Activated CD8-positive, alpha-beta memory T cell treated with anti-CD3 and anti-CD28 coated beads for 36 hours (primary cell): ENCODE data around the gene PRR35. TPM values are rescaled to one million over a fixed set of nuclear protein-coding genes. Genes with fewer than 3 reads are reported as not detected.

ENCODE experiments used
- CTCF ChIA-PET: fragments of 350-600 bp; sonication (Branson Sonifier 250); formaldehyde crosslinking; loops from one replicate; lab custom pipeline; 2021; ENCODE audit warnings: antibody characterized with exemption; lab: Charles Lee
- POLR2A ChIA-PET: fragments of 350-600 bp; sonication (Branson Sonifier 250); formaldehyde crosslinking; loops from one replicate; lab custom pipeline; 2021; ENCODE audit warnings: antibody characterized with exemption; lab: Charles Lee
- total RNA-seq, 2 experiments: library from RNA; stranded (reverse); gene quantifications; one replicate each; pipeline ENCODE4 v1.2.3, GENCODE V29; 2021

Gene PRR35
- total RNA-seq, 2 experiments from 2014 or later = not detected

DNA sequence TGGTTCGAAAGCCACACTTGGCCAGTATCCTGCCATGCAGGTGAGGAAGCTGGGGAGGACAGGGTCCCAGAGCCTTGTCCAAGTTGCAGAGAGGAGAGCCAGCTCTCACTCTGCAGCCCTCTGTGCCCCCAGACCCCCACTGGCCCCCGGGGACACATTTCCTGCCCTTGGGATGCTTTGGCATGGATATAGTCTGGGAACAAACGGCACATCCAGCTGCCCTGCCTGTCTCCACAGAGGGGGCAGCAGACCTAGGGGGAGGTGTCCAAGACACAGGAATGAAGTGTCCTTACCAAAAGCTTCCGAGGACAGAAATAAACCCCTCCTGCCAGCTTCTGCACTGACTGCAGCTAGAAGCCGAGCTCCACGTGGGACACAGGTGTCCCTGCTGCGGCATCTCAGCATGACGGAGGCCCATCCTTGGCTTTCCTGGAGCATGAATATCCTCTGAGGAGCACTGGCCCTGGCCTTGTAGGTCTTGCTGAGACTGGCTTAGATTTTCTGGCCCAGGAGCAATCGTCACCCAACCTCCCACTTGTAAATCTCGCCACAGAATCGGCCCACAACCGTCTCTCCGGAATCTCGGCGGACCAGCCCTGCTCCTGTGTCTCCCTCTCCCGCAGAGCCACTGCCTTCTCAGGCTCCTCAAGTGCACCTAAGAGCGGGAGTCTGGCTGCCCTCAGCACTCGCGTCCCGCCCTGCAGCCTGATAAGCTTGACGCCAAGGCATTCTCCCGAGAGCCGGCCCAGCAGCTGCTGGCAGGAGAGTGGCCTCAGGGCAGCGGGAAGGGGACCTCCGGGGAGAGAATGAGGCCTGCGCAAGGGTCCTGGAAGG lies 33.8 kb upstream of the PRR35 start:
- ChIA-PET CTCF (interaction anchor here (0.9 to 1.7 kb wide), 6 partner anchors 42 to 135 kb away, joined by 3 to 4 read pairs (median 3); partner anchors contain the start of genes DECR2 and RAB11FIP3), POLR2A (interaction anchor here (0.5 to 1.2 kb wide), 7 partner anchors 25 to 684 kb away, joined by 3 to 5 read pairs (median 3); no protein-coding TSS in a partner anchor)

DNA sequence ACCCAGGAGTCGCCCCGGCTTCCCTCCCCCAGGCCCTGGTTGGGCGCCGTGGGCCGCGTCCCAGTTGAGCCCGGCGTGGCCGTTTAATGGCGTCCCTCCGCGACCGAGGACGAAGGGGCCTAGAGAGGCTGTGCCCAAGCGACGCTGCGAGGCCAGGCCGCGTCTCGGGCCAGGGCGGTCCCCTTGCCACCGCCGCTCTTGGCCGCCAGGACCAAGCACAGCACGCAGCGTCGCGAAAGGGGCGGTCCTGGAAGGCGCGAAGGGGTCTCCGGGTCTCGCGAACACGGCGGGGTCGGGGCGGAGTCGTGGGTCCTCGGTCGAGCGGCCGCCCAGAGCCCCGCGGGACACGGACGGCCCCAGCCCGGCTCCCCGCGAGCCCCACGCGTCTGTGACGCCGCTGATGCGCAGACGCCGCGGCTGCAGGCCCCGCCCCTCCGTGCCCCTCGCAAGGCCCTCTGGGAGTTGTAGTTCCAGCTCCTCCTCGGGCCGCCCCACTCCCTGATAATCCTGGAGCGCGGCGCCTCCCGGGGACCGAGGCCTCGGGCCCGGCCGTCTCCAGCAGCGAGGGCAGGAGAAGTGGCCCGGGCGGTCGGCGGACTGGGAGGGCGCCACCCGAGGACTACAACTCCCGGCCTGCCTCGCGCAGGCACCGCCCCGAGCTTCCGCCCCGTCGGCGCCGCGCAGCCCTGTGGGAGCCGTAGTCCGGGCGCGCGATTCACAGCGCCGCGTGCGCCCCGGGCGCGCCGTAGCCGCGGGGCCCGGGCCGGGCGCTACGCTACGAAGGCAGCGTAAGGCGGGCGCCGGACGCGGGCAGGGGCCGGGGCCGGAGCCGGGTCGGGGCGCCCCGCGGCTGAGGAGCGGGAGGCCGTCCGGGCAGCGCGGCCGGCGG lies 32.9 kb upstream of the PRR35 start, which contains the start of gene CAPN15:
Gene CAPN15, plus strand, starts transcription at position 698 of the 889 bp plus-strand sequence. CDS start 19,127 bp downstream, outside the sequence.
- POLR2A ChIA-PET = interaction anchor here (0.5 to 1.2 kb wide), 6 partner anchors 25 to 145 kb away, joined by 3 to 5 read pairs (median 3); no protein-coding TSS in a partner anchor
- CTCF ChIA-PET = interaction anchor here (0.9 to 1.7 kb wide), 3 partner anchors 41 to 102 kb away, joined by 3 to 4 read pairs (median 3); partner anchors contain the start of gene RAB11FIP3

DNA sequence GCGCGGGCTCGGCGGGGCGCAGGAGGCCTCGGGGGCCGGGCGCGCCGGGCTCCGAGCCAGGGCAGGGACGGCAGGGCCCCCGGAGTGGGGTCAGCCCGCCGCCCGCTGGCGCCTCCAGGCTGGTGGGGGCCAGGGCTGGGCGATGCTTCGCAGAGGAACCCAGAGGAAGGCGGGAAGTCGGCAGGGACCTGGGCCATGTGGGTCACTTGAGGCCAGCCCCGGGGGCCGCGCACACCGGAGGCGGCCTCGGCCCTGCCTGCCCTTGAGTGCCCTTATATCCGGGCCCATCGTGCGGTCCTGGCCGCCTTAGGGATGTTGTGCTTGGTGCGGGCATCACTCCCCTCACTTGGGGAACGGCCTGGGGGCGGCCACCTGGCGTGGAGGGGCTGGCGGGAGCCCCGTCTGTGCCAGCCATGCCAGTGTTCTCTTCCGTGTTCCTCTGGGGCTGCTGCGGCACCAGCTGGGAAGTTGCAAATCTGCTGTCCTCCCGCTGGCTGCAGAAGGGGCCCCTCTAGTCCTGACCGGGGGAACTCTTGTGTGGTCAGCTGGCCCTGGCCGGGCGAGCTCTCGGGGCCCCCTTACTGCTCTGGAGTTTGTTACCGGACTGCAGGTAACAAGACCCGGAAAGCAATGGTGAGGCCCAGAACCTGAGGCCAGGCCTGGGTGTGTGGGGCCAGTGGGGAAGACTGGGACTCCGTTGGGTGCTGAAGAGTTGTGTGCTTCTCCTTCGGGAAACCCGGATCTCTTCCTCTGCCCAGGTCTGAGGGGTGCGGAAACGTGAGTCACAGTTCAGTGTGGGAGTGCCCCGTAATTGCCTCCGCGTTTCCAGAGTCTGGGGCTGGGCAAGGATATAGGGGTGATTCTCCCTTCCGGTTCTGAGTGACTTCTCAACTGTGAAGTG lies 31.8 kb upstream of the PRR35 start:
- ChIA-PET POLR2A (interaction anchor here (1.2 kb wide), 1 partner anchor 146 kb away, joined by 3 read pairs; no protein-coding TSS in a partner anchor), CTCF (interaction anchor here (0.8 to 1.7 kb wide), 3 partner anchors 60 to 421 kb away, joined by 3 to 4 read pairs (median 3); partner anchors contain the start of gene RAB11FIP3)

DNA sequence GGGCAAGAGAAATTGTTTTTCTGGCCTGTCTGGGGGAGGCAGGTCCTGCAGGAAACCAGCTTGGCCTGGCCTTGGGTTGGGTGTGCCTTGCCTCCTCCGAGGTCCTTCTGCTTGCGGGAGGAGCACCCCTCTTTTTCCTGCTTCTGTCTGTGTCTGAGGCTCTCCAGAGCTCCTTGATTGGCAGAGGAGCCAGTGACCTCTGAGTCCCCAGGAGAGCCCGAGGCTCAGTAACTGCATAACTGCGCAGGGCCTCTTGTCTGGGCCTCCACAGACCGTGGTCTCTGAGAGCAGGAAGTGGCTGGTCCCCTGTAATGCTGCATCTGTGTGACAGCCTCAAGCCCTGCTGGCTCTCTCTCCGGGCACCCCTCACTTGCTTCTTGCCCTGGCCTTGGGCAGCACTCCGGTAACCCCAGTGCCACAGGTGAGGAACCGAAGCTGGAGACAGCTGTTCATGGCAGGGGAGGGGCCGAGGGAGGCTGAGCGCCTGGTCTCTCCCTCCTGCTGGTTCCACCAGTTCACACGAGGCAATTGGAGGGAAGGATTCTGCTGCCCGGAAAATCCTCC lies 31.1 kb upstream of the PRR35 start:
- CTCF ChIA-PET = interaction anchor here (0.8 kb wide), 1 partner anchor 422 kb away, joined by 3 read pairs; no protein-coding TSS in a partner anchor
- POLR2A ChIA-PET = no interaction called here

DNA sequence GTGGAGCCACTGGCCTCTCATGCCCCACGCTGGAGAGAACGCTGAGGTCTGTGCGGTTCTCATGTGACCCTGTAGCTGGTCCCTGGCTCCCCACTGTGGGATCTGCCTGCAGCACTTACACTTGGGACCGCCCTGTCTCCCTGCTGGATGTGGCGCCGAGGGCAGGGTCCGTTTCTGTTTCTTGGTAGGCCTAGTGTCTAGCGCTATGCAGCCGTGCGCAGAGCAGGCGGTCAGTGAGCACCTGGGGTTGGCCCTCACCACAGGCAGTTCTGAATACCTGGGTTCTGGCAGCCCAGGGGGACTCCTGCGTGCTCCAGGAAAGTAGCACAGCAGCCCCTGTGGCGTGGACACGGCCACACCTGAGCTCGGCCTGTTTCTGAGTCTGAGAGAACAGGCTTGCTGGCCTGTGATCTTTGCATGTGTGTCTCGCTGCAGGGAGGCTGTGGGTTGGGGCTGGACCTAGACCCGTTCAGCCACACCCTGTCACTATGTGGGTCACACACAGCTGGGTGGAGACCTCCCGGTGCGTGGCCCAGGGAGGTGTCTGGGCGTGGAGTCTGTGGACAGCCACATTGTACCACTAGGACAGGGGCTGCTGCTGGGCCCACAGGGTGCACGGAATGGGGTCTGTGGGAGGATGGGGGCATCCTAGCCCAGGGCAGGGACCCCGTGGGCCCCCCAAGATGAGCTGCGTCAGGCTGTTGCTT lies 29.9 kb upstream of the PRR35 start:
- POLR2A ChIA-PET = interaction anchor here (0.7 kb wide), 1 partner anchor 107 kb away, joined by 3 read pairs; no protein-coding TSS in a partner anchor
- CTCF ChIA-PET = interaction anchor here (0.8 kb wide), 1 partner anchor 49 kb away, joined by 3 read pairs; no protein-coding TSS in a partner anchor

DNA sequence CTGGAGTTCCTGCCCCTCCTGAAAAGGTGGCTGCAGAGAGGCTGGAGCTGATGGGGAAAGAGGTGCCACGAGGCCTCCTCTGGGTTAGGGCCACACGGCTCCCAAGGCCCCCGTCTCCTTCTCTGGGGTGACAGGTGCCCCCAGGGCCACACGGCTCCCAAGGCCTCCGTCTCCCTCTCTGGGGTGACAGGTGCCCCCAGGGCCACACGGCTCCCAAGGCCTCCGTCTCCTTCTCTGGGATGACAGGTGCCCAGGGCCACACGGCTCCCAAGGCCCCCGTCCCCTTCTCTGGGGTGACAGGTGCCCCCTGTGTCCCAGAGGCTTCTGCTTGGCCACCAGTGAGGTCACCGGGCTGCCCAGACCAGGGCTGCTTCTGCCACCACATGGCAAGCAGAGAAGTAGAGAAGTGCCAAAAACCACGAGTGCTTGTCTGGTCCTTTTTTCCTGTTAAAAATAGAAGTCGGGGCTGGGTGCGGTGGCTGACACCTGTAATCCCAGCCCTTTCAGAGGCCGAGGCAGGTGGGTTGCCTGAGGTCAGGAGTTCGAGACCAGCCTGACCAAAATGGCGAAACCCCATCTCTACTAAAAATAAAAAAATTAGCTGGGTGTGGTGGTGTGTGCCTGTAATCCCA lies 28.6 kb upstream of the PRR35 start:
- ChIA-PET CTCF (no interaction called here), POLR2A (no interaction called here)

DNA sequence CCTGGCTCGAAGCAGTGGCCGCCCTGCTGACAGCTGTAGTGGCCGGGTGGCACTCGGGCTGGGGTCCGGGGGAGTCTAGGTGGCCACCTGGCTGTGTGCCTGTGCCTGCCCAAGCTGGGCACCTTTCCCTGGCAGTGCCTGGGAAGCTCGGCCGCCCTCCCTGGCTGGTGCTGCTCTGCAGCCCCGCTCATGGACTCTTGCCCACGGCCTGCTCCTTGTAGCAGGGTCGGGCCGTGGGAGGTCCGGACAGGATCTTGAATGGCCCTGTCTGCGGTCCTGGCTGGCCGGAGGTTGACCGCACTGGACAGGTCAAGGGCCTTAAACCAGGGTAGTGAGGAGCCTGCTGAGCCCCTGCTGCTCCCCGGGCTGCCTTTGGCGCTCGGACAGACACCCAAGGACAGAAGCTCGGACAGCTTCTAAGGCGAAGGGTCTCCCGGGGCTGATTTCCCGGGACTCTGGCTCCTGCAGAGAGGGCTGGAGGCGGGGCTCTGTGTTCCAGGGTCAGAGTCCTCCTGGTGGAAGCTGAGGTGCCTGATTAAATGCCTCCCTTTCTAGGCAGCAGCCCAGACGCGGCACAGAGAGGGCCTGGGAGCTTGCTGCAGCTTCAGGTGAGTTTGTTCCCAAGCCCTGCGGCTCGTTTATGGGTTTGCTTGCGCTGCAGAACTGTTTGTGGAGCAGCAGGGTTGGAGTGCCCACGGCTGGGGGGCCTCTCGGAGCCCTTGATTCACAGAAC lies 26.6 kb upstream of the PRR35 start:
- ChIA-PET CTCF (no interaction called here), POLR2A (no interaction called here)

DNA sequence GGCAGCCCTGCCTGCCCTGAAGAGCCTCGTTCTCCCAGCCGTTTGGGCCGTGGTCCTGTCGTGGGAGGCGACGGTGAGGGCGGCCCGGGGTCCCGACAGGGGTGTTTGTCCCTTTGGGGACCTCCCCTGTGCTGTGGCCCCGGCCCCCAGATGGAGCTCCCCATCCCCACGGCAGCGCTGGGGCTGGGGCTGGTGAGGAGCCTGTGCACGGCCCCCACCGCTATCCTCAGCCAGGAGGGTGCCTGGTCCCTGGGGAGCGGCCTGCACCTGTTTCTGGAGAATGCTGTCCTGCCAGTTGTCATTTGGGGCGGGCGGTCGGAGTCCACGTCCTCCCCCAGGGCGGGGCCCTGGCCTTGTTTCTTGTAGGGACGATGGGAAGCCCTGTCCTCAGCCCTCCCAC lies 26.1 kb upstream of the PRR35 start:
- ChIA-PET CTCF (no interaction called here), POLR2A (no interaction called here)

DNA sequence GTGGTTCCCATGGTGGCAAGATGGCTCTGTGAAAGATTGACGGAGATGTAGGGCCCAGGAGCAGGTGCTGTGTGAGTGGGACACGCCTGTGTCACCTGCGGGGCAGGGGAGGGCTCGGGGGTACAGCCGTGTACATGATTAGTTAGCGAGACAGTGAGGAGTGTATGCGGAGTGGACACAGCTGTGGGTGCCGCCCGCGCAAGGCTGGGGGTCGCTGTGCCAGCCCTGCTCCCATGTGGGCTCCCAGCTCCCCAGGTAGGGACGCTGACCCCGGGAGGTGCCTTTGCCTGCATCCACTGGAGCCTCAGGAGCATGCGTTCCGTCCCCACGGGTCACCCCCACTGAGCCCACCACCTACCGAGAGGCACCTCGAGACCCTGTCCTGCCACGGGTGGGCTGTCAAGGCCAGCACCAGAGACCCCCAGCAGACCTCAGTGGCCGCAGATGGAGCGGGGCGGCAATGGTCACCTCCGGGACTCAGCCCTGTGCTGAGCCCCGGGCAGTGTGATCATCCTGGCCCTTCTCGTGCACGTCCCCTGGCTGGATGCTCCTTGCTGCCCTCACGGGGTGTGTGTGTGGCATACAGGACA lies 25.2 kb upstream of the PRR35 start:
- CTCF ChIA-PET = no interaction called here
- POLR2A ChIA-PET = no interaction called here

DNA sequence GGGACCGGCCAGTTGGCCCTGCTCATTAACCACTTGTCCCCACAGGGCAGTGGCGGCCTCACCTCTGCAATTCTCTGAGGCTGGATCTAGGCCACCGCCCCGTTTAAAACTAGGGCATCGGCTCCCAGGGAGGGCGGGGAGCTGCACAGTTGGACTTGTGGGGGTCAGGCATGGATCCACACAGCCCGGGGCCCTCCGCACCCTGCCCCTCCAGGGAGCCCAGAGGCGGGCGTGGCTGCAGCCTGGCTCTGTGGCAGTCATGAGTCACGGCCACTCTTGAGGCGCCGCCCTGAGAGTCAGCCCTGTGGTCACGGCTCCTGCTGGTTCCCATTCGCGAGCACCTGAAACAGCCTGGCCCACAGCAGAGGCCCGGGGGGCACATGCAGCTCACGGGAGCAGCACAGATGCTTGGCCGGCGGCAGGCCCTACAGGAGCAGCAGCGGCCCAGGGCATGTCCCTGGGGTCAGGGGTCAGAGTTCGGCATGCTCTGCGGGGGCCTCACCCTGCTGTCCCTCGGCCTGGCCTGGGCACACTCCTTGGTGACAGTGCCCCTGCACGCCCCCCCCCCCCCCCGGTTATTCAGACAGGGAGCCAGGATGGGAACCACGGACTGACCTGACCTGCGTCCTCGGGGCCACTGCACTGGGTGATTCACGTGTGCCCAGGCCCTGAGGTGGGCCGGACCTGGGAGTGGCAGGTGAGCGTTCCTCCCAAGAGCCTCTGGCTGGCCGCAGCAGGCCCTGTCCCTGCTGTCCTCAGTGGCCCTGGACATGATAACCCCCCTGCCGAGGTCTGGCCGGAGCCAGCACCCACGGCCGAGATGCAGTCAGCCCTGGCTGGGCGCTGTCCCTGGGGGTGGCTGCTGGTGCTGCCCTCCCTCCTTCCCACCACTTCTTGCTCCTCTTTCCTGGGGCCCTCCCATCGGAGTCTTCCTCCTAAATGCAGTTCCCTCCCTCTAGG lies 24.5 kb upstream of the PRR35 start:
- CTCF ChIA-PET = no interaction called here
- POLR2A ChIA-PET = no interaction called here

DNA sequence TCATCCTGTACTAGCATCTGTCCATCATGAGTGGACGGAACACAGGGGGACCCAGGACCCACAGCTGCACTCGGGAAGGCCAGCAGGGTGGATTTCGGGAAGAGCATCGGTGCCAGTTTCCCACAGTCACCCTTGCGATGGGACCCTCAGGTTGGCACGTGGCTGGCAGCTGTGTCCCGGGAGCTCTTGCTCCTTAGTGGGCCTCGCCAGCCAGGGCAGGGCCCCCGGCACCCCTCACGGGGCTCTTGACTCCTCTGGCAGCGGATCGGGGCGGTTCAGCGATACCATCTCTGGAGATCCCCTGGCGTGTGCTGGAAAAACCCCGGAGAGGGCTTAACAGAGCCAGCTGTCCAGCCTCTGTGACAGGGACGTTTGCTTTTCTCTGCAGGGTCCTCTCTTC lies 23.4 kb upstream of the PRR35 start:
- ChIA-PET POLR2A (no interaction called here), CTCF (interaction anchor here (0.5 kb wide), 1 partner anchor 30 kb away, joined by 3 read pairs; no protein-coding TSS in a partner anchor)

DNA sequence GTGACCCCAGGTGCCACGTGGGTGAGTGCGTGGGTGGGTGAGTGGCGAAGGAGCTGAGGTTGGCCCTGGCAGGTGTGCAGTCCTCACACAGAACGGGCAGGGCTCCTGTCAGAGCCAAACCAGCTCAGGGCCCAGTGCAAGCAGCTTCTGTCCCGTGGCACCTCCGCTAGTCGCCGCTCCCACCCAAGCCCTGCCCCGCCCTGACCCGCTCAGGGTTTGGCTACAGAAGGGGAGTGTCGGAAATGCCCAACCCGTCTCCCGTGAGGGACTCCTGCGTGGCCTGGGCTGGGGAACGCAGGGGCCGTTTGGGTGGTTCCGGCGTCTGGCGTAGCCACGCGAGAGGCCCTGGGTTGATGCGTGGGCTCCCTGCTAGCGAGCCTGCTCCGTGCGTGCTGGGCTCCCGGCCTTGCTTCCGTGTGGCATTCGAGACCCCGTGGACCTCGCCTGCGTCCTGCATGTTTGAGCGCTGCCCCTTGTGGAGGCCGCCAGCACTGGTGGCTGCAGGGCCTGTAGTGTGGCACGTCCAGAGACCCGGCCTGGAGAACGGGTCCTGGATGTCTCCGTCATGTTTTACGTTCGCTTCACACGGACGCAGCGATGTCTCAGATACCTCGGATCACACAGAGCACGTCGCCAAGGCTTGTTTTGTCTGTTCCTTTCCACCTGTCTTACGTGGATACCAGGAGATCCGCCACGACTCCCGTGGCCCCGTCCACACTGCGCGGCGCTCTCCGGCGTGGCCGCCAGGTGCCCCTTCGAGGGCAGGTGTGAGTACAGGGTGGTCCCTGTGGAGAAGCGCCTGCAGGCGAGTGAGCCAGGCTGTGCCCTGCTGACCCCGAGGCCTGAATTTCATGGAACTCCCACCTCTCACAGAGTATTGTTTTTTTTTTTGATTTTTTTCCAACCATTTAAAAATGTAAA lies 22.5 kb upstream of the PRR35 start:
- POLR2A ChIA-PET = no interaction called here
- CTCF ChIA-PET = no interaction called here

DNA sequence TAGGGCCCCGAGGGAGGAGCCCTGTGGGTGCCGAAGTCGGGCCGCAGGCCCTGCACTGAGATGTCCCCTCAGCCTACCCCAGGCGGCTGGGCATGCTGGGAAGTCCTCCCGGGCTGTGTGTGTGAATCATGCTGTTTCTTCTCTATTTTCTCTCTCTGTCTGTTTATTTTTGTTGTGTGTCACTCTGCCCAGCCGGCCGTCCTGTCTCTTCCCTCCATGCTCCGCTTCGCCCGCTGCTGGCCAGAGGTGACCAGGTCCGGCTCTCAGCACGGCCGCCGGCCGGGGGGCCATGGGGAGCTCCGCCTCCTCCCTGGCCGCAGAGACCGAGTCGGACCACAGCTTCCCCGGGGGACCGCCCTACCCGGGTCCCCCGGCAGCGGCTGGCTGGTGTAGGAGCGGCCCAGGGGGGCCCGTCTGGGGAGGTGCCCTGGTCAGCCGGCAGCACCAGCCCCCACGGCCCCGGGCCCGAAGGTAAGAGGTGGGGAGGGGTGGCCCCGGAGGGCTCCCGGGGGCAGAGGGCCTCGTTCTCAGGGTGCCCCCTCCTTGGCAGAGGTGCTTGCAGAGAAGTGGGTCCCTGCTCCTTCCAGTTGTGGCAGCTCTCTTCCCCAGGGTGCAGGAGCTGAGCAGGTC lies 20.2 kb upstream of the PRR35 start:
- ChIA-PET POLR2A (no interaction called here), CTCF (no interaction called here)
